COLO668 (cell line): Measurements from ENCODE around the gene CDIPT.
"Not testable (repeated sequence)": the region's sequence is repeated elsewhere in the genome, so short reads cannot be mapped to it uniquely, and the experiment has no call there.

Source experiments
- DNase-seq: peaks from one replicate; lab custom pipeline; 2025; ENCODE audit not compliant: unreplicated experiment; lab: John Stamatoyannopoulos, UW

The CDIPT gene

GRCh38 chr16:29862884-29863668 is at the start of gene CDIPT:
CDIPT (minus strand) TSS chr16:29863226; CDS start chr16:29862857, 369 bp downstream.
- peak; percentile 94 for DNase-seq

DNA sequence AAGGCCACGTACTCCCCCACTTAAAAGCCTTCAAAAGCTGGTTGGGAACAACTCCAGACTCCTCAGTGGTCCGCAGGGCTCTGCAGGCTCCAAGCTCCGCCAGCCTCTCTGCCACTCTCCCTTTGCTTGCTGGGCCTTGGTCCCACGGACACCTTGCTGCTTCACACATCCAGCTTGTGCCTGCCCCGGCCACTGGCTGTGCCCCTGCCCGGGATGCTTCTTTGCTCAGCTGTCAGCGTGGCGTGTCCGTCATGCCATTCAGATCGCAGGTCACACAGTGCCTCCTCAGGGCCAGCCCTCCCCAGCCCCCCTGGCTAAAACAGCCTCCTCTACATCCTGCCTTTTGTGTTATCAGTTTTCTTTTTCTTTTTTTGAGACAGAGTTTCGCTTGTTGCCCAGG is 49.1 kb upstream of the CDIPT start:
- no peak for DNase-seq

DNA sequence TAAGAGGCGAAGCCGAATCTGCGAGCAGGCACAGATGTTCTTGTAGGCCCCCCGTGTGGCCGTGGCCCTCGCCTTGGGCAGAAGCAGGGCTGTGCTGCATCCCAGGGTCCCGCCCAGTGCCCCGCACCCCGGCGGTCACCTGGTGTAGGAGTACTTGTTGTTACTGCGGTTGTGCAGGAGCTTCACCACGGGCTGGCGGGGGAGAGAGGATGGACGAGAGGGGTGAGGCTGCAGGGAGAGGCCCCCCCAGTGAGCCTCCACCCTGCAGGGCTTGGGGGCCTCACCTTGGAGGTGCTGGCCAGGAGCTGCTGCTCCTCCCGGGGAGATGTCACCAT is 48.6 kb upstream of the CDIPT start:
- DNase-seq: no peak

DNA sequence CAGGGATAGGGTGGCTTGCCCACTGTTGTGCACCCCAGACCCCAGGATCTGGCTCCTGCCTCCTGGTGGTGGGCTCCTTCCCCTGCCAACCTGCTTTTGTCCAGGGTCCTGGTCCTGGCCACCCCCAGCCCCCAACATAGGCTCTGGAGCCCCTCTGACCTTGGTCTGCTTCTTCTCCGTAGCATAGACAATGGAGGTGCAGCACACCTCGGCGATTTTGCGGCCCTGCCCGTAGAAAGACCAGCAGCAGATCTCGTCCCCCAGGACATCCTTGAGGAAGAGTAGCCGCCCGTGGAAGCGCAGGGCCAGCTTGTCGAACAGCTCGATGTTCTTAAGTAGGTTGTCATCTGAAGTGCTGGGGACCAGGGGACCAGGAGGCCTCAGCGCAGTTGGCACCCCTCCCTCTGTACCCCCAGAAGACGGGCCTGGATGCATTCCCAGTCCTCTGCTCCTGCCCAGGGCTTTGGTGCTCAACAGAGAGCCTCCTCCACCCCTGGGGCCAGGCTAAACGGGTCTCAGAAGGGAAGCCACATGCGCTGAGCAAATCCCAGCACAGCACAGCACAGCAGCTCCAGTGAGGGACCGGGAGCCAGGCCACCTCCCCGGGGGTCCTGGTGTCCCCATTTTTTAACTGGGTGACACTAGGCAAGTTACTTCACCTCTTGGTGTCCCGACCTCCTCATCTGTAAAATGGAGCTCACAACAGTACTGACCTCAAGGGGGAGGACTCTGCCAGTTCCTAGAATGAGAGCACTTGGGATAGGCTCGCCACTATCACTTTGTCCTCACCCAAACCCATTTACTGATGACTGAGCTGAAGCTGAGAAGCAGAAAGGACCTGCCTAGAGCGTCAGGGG is 48.0 kb upstream of the CDIPT start:
- no peak for DNase-seq

DNA sequence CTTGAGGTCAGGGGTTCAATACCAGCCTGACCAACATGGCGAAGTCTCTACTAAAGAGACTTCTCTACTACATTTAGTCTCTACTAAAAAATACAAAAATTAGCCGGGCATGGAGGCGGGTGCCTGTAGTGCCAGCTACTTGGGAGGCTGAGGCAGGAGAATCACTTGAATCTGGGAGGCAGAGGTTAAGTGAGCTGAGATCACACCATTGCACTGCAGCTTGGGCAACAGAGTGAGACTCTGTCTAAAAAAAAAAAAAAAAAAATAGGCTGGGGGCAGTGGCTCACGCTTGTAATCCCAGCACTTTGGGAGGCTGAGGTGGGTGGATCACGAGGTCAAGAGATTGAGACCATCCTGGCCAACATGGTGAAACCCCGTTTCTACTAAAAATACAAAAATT is 46.8 kb upstream of the CDIPT start:
- DNase-seq: not testable (repeated sequence)

GRCh38 chr16:29909391-29909790 is 46.4 kb upstream of the CDIPT start:
- no peak for DNase-seq

DNA sequence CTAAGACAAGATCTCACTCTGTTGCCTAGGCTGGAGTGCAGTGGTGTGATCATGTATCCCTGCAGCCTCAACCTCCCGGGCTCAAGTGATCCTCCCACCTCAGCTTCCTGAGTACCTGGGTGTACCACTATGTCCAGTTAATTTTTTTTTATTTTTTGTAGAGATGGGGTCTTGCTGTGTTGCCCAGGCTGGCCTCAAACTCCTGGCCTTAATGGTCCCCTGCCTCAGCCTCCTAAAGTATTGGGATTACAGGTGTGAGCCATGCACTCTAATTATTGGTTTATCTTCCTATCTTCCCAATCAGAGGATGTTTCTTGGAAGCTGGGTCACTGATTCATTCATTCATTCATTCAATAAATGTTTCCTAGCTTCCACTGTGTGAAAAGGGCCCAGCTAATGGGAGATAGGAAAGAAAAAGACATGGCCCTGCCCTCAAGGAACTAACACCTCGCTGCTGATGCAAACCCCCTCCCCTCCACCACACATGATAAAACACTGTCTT is 45.7 kb upstream of the CDIPT start:
- DNase-seq: no peak

GRCh38 chr16:29907973-29908372 is 44.9 kb upstream of the CDIPT start:
- no peak for DNase-seq

DNA sequence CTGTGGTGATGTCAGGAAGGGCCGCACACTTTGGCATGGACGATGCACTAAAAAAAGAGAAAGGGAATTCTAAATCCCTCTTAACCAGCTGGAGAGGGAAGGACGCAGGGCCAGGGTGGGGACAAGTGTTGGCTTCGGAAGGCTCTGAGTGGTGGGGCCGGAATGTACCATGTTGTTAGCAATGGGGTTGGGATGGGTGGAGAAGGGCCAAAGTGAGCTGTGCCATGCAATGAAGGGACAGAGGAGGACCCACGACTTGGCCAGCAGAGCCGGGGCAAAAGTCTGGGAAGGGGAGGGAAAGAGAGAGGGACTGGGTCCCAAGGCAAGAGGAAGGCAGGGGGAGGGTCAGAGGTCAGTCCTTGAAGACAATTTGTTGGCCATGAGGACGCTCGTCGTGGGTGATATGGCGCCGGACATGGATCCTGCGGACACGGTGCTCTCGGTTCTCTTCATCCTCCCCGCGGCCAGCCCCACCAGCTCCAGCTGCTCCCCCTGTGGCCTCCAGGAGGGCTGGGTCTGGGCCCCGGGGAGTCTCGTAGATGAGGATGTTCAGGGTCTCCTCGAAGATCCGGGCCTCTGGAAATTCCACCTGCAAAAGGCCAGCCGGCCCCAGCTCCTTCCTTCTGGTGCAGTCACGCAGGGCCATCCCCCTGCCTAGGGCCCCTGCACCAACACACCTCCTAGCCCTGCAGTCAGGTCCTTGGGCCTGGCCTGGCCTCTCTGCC is 43.7 kb upstream of the CDIPT start:
- no peak for DNase-seq

GRCh38 chr16:29905668-29906067 is 42.6 kb upstream of the CDIPT start:
- DNase-seq: no peak

GRCh38 chr16:29904947-29905346 is 41.9 kb upstream of the CDIPT start:
- no peak for DNase-seq

- no peak for DNase-seq
Observed at GRCh38 chr16:29903590-29903989, 40.6 kb upstream of the CDIPT start.

- peak; percentile 32 for DNase-seq
Observed at GRCh38 chr16:29901607-29901945, 38.5 kb upstream of the CDIPT start.

GRCh38 chr16:29900888-29901606 is 38.0 kb upstream of the CDIPT start:
- DNase-seq: peak; percentile 51

DNA sequence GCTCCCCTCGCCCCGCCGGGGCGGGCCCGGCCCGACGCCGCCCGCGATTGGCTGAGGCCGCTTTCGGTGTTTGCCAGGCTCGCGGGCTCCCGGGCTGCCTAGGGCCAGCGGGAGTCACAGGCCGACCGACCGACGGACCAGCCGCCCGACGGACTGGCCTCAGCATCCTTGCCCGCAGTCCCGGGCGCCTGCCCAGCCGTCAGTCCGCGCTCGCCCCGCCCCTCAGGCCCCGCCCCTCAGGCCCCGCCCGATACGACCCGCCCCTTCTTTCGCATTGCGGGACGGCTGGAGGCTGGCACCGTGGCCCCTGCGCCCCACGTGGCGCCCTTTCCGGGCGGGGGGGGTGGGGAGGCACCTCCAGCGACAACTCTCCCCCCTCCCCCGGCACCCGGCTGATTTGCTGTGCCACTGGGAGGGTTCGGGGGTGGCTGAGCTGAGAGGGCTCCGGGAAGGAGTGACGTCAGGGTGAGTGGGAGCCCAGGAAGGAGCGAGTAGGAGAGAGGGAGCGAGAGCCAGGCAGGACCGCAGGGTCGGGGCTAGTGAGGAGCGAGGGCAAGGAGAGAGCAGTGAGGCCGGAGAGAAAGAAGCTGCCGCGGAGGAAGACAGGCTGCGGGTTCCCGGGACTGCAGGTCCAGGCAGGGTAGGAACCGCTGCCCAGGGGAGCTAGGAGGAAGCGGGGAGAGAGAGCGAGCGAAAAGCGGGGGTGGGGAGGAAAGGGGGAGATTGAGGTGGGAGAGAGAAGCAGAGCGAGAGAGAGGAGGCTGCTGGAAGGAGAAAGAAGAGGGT is 37.3 kb upstream of the CDIPT start, which contains the start of gene ASPHD1:
Gene ASPHD1, plus strand, starts transcription at position 387 of the 786 bp plus-strand sequence. CDS start 484 bp downstream, outside the sequence.
- peak; percentile 88 for DNase-seq

GRCh38 chr16:29899516-29900101 is 36.6 kb upstream of the CDIPT start, which contains the start of gene SEZ6L2:
SEZ6L2 (minus strand) TSS chr16:29899550; CDS start chr16:29899019, 531 bp downstream.
- DNase-seq: peak; percentile 95

- DNase-seq: peak; percentile 80
Observed at GRCh38 chr16:29898804-29899515, 35.9 kb upstream of the CDIPT start.

- DNase-seq: no peak
Observed at GRCh38 chr16:29898135-29898803, 35.2 kb upstream of the CDIPT start.
